Measurements from ENCODE around the gene DCAF12L2. TPM values are rescaled to one million over a fixed set of nuclear protein-coding genes. Genes with fewer than 3 reads are reported as not detected.
A peak's percentile ranks its signal among the peaks of the same experiment; 100 is the strongest.
"Not testable (repeated sequence)": the region's sequence is repeated elsewhere in the genome, so short reads cannot be mapped to it uniquely, and the experiment has no call there.

DCAF12L2 gene
- total RNA-seq (not detected), polyA plus RNA-seq (under 1 TPM in 1 of 3 donors, not detected in 2; 0.06 TPM)
- long read RNA-seq, donor 1: 0 reads
- long read RNA-seq, donor 2: 0 reads

- Histone ChIP-seq H3K36me3 (no peaks in the 10 kb centered on the region), H3K4me1 (no peaks in the 10 kb centered on the region), H3K27me3 (replicated peaks in 1 of 7) (peaks cover 0 to 16% (median 0%) of the 10 kb centered on the region in 7 donors), H3K27ac (no peak within 1 kb of the TSS), H3K4me3 (peak within 1 kb of the TSS in 1 of 8 donors; percentile 39), H3K9me3 (peaks cover 0 to 4% (median 0%) of the 10 kb centered on the region in 8 donors)
- 3 to 57% (median 7%) methylated on average over 15 to 90 of the region's 91 CpGs for WGBS, 5 donors
- intact Hi-C loops (cut with DNase I; ENCODE audit: low total_unique reads): no loop called here
- TF ChIP-seq CTCF (IDR thresholded peaks at IDR 0.05 in 8 of 11, conservative IDR thresholded peaks at IDR 0.05 in 3 of 11): no peak
- no peak for TF ChIP-seq POLR2A (IDR thresholded peaks at IDR 0.05)
- no peak for TF ChIP-seq POLR2AphosphoS5 (IDR thresholded peaks at IDR 0.05)
- peak; percentile 70 for DNase-seq
These were observed at the start of gene DCAF12L2 for GRCh38 chrX:126165721-126166461. DCAF12L2 (minus strand) TSS chrX:126166289; CDS start chrX:126165924, 365 bp downstream.

GRCh38 chrX:126190888-126191287 is 24.8 kb upstream of the DCAF12L2 start:
- H3K27ac ChIP-seq; H3K4me3 ChIP-seq; H3K4me1 ChIP-seq; DNase-seq; H3K27me3 ChIP-seq (replicated peaks in 1 of 7); H3K36me3 ChIP-seq; intact Hi-C loops (cut with DNase I; ENCODE audit: low total_unique reads): not testable (repeated sequence)
- H3K9me3 ChIP-seq: peaks cover 0 to 11% (median 0%) of the 10 kb centered on the region in 8 donors
- 89 to 97% (median 95%) methylated on average over 20 to 21 of the region's 21 CpGs for WGBS, 5 donors

- 68 to 91% (median 81%) methylated on average over 4 of the region's 4 CpGs for WGBS, 5 donors
- H3K9me3 ChIP-seq: no peaks in the 10 kb centered on the region
- no peak for DNase-seq
- no peak overlapping the region for H3K27ac ChIP-seq
- H3K36me3 ChIP-seq: no peaks in the 10 kb centered on the region
- no peaks in the 10 kb centered on the region for H3K4me1 ChIP-seq
- no peak overlapping the region for H3K4me3 ChIP-seq
- intact Hi-C loops (cut with DNase I; ENCODE audit: low total_unique reads): no loop called here
- TF ChIP-seq POLR2A (IDR thresholded peaks at IDR 0.05): no peak
- TF ChIP-seq POLR2AphosphoS5 (IDR thresholded peaks at IDR 0.05): no peak
- no peak for TF ChIP-seq CTCF (IDR thresholded peaks at IDR 0.05 in 8 of 11, conservative IDR thresholded peaks at IDR 0.05 in 3 of 11)
- no peaks in the 10 kb centered on the region for H3K27me3 ChIP-seq (replicated peaks in 1 of 7)
These were observed 11.2 kb upstream of the DCAF12L2 start for GRCh38 chrX:126177133-126177840.

- no peak for TF ChIP-seq CTCF (IDR thresholded peaks at IDR 0.05 in 8 of 11, conservative IDR thresholded peaks at IDR 0.05 in 3 of 11)
- TF ChIP-seq POLR2A (IDR thresholded peaks at IDR 0.05): no peak
- no peak for TF ChIP-seq POLR2AphosphoS5 (IDR thresholded peaks at IDR 0.05)
These were observed 4.6 kb upstream of the DCAF12L2 start for GRCh38 chrX:126170720-126171119.

More at GRCh38 chrX:126170720-126171119, 4.6 kb upstream of the DCAF12L2 start:
- no peak overlapping the region for H3K4me3 ChIP-seq
- DNase-seq: no peak
- intact Hi-C loops (cut with DNase I; ENCODE audit: low total_unique reads): no loop called here
- peaks cover 0 to 9% (median 0%) of the 10 kb centered on the region in 7 donors for H3K27me3 ChIP-seq (replicated peaks in 1 of 7)
- WGBS, 5 donors: 18 to 54% (median 24%) methylated on average over 2 of the region's 2 CpGs
- no peaks in the 10 kb centered on the region for H3K4me1 ChIP-seq
- no peaks in the 10 kb centered on the region for H3K9me3 ChIP-seq
- H3K27ac ChIP-seq: no peak overlapping the region
- H3K36me3 ChIP-seq: no peaks in the 10 kb centered on the region

Measured in spleen (tissue), 13 donors.